K562 (cell line): ENCODE measurements around the gene ACADM. TPM values are rescaled to one million over a fixed set of nuclear protein-coding genes. Genes with fewer than 3 reads are reported as not detected.
A peak's percentile ranks its signal among the peaks of the same experiment; 100 is the strongest.

Experiments
- ATF3 ChIP-seq, 2 experiments: fragments of 450-650 bp in 1 of 2; sonication (generic) in 1 of 2; formaldehyde crosslinking in 1 of 2; IDR thresholded peaks in 1 of 2; conservative IDR thresholded peaks in 1 of 2; 2 replicates each; pipeline versions ENCODE4 v1.6.1 to v1.8.1; 2016 to 2023; ENCODE audit warnings: mild to moderate bottlenecking in 2 of 2, moderate library complexity in 2 of 2, inconsistent platforms in 1 of 2, missing genetic modification reagents in 1 of 2
- CSDE1 ChIP-seq, 2 experiments: fragments of 450-650 bp; IDR thresholded peaks; 2 replicates each; pipeline ENCODE4 v1.6.1; 2016; ENCODE audit warnings: mild to moderate bottlenecking in 1 of 2
- ELF4 ChIP-seq: fragments of 450-650 bp; formaldehyde crosslinking; IDR thresholded peaks from 2 replicates; pipeline ENCODE4 v1.4.0; 2022; ENCODE audit warnings: missing genetic modification characterization
- FIP1L1 ChIP-seq: fragments of 200-400 bp; formaldehyde crosslinking; IDR thresholded peaks from 2 replicates; pipeline ENCODE4 v1.6.1; 2018; ENCODE audit warnings: mild to moderate bottlenecking, low read depth, low read length; ENCODE audit not compliant: poor library complexity, severe bottlenecking
- FOXM1 ChIP-seq, 2 experiments: fragments of 450-650 bp in 1 of 2; sonication (generic) in 1 of 2; formaldehyde crosslinking in 1 of 2; IDR thresholded peaks; 2 replicates each; pipeline versions ENCODE4 v1.6.1 to v1.9.0; 2017 to 2022; ENCODE audit warnings: low read depth in 2 of 2, mild to moderate bottlenecking in 2 of 2, missing genetic modification reagents in 1 of 2, moderate library complexity in 1 of 2
- GABPB1 ChIP-seq: sonication (generic); formaldehyde crosslinking; IDR thresholded peaks from 2 replicates; pipeline ENCODE4 v1.8.0; 2022; ENCODE audit warnings: mild to moderate bottlenecking, missing genetic modification reagents
- HNRNPL ChIP-seq: fragments of 200-400 bp; formaldehyde crosslinking; IDR thresholded peaks from 2 replicates; pipeline ENCODE4 v1.6.1; 2017; ENCODE audit warnings: low read depth, mild to moderate bottlenecking, low read length
- LCOR ChIP-seq: sonication (generic); formaldehyde crosslinking; IDR thresholded peaks from 2 replicates; pipeline ENCODE4 v1.8.0; 2022; ENCODE audit warnings: mild to moderate bottlenecking, missing genetic modification reagents
- LEF1 ChIP-seq: fragments of 450-650 bp; IDR thresholded peaks from 2 replicates; pipeline ENCODE4 v1.6.1; 2016; ENCODE audit warnings: mild to moderate bottlenecking
- OTX1 ChIP-seq: fragments of 450-650 bp; formaldehyde crosslinking; IDR thresholded peaks from 2 replicates; pipeline ENCODE4 v1.4.0; 2022; ENCODE audit warnings: mild to moderate bottlenecking
- PBX2 ChIP-seq, 2 experiments: IDR thresholded peaks in 1 of 2; conservative IDR thresholded peaks in 1 of 2; 2 replicates each; pipeline ENCODE4 v1.6.1; 2016; ENCODE audit warnings: low read depth in 2 of 2, mild to moderate bottlenecking in 1 of 2, missing compliant biosample characterization in 1 of 2, missing genetic modification characterization in 1 of 2, moderate library complexity in 1 of 2
- SRSF7 ChIP-seq: fragments of 200-400 bp; formaldehyde crosslinking; optimal IDR thresholded peaks from 2 replicates; pipeline ENCODE3; 2017; ENCODE audit warnings: mild to moderate bottlenecking, low read depth, low read length
- TCF3 ChIP-seq: sonication (generic); formaldehyde crosslinking; IDR thresholded peaks from 2 replicates; pipeline ENCODE4 v1.4.0; 2020; ENCODE audit warnings: mild to moderate bottlenecking, missing genetic modification reagents
- TSC22D4 ChIP-seq: fragments of 450-650 bp; IDR thresholded peaks from 2 replicates; pipeline ENCODE4 v1.6.1; 2016; ENCODE audit warnings: missing genetic modification characterization, missing biosample characterization, control low read depth
- YY1 ChIP-seq, 3 experiments: IDR thresholded peaks; 2 replicates each; pipeline ENCODE4 v1.6.1; 2011; ENCODE audit warnings: low read length in 2 of 3, mild to moderate bottlenecking in 2 of 3, moderate library complexity in 2 of 3, borderline replicate concordance in 1 of 3, control low read depth in 1 of 3, low read depth in 1 of 3; ENCODE audit not compliant: insufficient read depth in 3 of 3, insufficient replicate concordance in 2 of 3, control insufficient read depth in 1 of 3, insufficient read length in 1 of 3; ENCODE audit errors: extremely low read depth in 1 of 3
- ZEB2 ChIP-seq: fragments of 450-650 bp; IDR thresholded peaks from 2 replicates; pipeline ENCODE4 v1.6.1; 2016
- ZNF740 ChIP-seq, 3 experiments: fragments of 200-800 bp in 1 of 3; sonication (Bioruptor generic) in 1 of 3; sonication (generic) in 1 of 3; formaldehyde crosslinking in 1 of 3; IDR thresholded peaks; 2 replicates each; pipeline versions ENCODE4 v1.6.1 to v1.8.0; 2016 to 2022; ENCODE audit warnings: mild to moderate bottlenecking in 2 of 3, missing compliant biosample characterization in 2 of 3, missing genetic modification characterization in 2 of 3, missing genetic modification reagents in 1 of 3
- polyA plus RNA-seq, 8 experiments: library from polyadenylated mRNA; depleted of rRNA in 4 of 8; stranded (reverse) in 5 of 8; unstranded in 3 of 8; fragments of >200 nt; fragmentation: Nextera tagmentation in 2 of 8; fragmentation: Illumina TruSeq in 1 of 8; extraction: Ambion mirVana in 2 of 8; extraction: Trizol in 1 of 8; gene quantifications; 2 replicates each; pipeline versions ENCODE4 v1.2.1 to v1.2.3, GENCODE V29; 2011 to 2014; ENCODE audit warnings: inconsistent platforms in 1 of 8, missing spikeins in 1 of 8
- total RNA-seq, 7 experiments: library from RNA; depleted of rRNA in 6 of 7; stranded (reverse); fragments of >200 nt in 6 of 7; fragmentation: Illumina TruSeq in 2 of 7; extraction: Trizol in 2 of 7; gene quantifications; 2 replicates each; pipeline versions ENCODE4 v1.2.1 to v1.2.3, GENCODE V29; 2011 to 2021; ENCODE audit warnings: low replicate concordance in 1 of 7
- TF ChIP-seq, protein P1 (sequence below): IDR thresholded peaks from 2 replicates; pipeline ENCODE4 v1.6.1; 2011; ENCODE audit warnings: borderline replicate concordance, low read depth, mild to moderate bottlenecking, moderate library complexity, low read length; ENCODE audit not compliant: insufficient read depth, poor library complexity, severe bottlenecking

ACADM gene
- total and polyA plus RNA-seq, 9 of the 15 experiments (the other 6 are each of a cell fraction or from before 2014, with no cell fraction given): 82.5 to 156 (median 123) TPM

GRCh38 chr1:75785320-75785982, 60.9 kb downstream of the ACADM start (continued):
- TF ChIP-seq ATF3 (IDR thresholded peaks at IDR 0.05): no peak
- no peak; the same call in 1 of the 2 replicates for TF ChIP-seq ATF3 (CRISPR knock-in tag; conservative IDR thresholded peaks at IDR 0.05)
- no peak for TF ChIP-seq GABPB1 (CRISPR knock-in tag)
- TF ChIP-seq HNRNPL: no peak
- no peak for TF ChIP-seq ZNF740 (CRISPR knock-in tag; IDR thresholded peaks at IDR 0.05)
- no peak for TF ChIP-seq ZNF740 (tag; IDR thresholded peaks at IDR 0.05)
- peak; percentile 39 for TF ChIP-seq TCF3 (CRISPR knock-in tag)
- TF ChIP-seq PBX2 (CRISPR knock-in tag; IDR thresholded peaks at IDR 0.05; ENCODE audit: low read depth): no peak
- TF ChIP-seq PBX2 (tag; conservative IDR thresholded peaks at IDR 0.05; ENCODE audit: low read depth): peak; percentile 43
- TF ChIP-seq, protein P1, sequence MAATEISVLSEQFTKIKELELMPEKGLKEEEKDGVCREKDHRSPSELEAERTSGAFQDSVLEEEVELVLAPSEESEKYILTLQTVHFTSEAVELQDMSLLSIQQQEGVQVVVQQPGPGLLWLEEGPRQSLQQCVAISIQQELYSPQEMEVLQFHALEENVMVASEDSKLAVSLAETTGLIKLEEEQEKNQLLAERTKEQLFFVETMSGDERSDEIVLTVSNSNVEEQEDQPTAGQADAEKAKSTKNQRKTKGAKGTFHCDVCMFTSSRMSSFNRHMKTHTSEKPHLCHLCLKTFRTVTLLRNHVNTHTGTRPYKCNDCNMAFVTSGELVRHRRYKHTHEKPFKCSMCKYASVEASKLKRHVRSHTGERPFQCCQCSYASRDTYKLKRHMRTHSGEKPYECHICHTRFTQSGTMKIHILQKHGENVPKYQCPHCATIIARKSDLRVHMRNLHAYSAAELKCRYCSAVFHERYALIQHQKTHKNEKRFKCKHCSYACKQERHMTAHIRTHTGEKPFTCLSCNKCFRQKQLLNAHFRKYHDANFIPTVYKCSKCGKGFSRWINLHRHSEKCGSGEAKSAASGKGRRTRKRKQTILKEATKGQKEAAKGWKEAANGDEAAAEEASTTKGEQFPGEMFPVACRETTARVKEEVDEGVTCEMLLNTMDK: no peak
- TF ChIP-seq ZEB2: no peak
- TF ChIP-seq LEF1: peak; percentile 14; the same call in 1 of the 2 replicates
- TF ChIP-seq ELF4 (CRISPR knock-in tag): 0 out of 2 replicates have a peak, but pooled peaks have one; percentile 19
- TF ChIP-seq SRSF7: no peak
- TF ChIP-seq YY1 (IDR thresholded peaks at IDR 0.05; ENCODE audit: borderline replicate concordance in 1 of 3, control insufficient read depth in 1 of 3, extremely low read depth in 1 of 3, insufficient read depth in 3 of 3, insufficient read length in 1 of 3, insufficient replicate concordance in 2 of 3, low read depth in 1 of 3, low read length in 2 of 3): peak in 1 of 3 experiments; percentile 12
- TF ChIP-seq TSC22D4 (tag): no peak
- TF ChIP-seq CSDE1 (IDR thresholded peaks at IDR 0.05): 0 out of 4 replicates have a peak, but pooled peaks of 1 of the 2 experiments have one; percentile 6
- 0 out of 2 replicates have a peak, but pooled peaks have one; percentile 32 for TF ChIP-seq OTX1 (CRISPR knock-in tag)
- TF ChIP-seq FOXM1 (IDR thresholded peaks at IDR 0.05; ENCODE audit: low read depth): no peak
- TF ChIP-seq FOXM1 (CRISPR knock-in tag; IDR thresholded peaks at IDR 0.05; ENCODE audit: low read depth): no peak
- TF ChIP-seq LCOR: peak; percentile 46; the same call in 1 of the 2 replicates
- no peak for TF ChIP-seq FIP1L1
